ENCODE results near the gene ALPL.
"Not testable (repeated sequence)": the region's sequence is repeated elsewhere in the genome, so short reads cannot be mapped to it uniquely, and the experiment has no call there.

The ALPL gene

GRCh38 chr1:21509351-21510112, at the start of gene ALPL:
Gene ALPL, plus strand, starts transcription at chr1:21509423. Its CDS starts 44,659 bp downstream, at chr1:21554082.
- no peak for DNase-seq

DNA sequence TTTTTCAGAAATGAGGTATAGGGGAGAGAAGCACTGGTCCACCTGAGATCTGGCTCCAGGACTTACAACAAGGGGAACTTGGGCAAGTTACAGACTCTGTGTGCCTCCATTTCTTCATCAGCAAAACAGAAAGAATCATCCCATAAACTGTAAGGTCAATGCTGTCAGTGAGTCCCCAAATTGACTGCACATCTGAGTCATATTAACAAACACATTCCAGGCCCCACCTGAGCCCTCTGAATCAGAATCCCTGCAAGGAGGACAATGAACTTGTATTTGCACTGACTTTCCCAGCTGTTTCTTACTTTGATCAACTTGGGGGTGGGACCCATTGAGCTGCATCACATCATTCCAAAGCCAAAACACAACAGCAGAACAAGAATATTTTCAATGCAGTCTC, 44.1 kb upstream of the ALPL start:
- not testable (repeated sequence) for DNase-seq

- not testable (repeated sequence) for DNase-seq
These were observed 41.3 kb upstream of the ALPL start for GRCh38 chr1:21467946-21468345.

DNA sequence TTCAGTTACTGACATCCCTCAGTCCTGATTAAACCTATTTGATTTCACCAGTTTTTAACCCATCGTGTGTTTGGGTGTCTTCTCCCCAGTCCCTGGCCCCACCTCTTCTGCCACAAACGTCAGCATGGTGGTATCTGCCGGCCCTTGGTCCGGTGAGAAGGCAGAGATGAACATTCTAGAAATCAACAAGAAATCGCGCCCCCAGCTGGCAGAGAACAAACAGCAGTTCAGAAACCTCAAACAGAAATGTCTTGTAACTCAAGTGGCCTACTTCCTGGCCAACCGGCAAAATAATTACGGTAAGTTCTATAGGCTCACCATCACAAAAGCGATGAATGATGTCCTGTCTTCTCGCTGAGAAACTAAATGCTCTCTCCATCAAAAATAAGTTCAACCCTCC, 40.6 kb upstream of the ALPL start:
- no peak for DNase-seq

GRCh38 chr1:21469581-21469980, 39.6 kb upstream of the ALPL start:
- DNase-seq = no peak

- DNase-seq = no peak
These were observed 36.4 kb upstream of the ALPL start for GRCh38 chr1:21472861-21473260.

DNA sequence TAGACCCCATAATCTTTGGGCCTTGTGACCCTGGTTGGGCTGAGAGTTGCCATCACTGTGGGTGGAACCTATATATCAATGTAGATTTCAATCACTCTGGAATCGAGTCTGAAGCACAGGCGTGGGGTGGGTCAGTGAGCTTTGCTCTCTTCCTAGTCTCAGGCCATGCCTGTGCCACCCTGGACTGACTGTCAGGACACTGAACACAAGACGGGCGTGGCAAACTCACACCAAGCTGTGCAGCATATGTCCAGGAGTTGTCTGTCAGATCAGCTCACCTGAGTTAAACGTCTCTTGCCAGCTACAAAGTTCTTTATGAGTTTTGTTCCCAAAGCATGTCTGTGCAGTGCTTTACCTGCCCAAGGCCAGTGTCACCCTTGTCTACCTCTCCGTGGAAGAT, 30.9 kb upstream of the ALPL start:
- no peak for DNase-seq

- not testable (repeated sequence) for DNase-seq
These were observed 25.3 kb upstream of the ALPL start for GRCh38 chr1:21483881-21484280.

GRCh38 chr1:21489146-21489545, 20.1 kb upstream of the ALPL start:
- DNase-seq = no peak

DNA sequence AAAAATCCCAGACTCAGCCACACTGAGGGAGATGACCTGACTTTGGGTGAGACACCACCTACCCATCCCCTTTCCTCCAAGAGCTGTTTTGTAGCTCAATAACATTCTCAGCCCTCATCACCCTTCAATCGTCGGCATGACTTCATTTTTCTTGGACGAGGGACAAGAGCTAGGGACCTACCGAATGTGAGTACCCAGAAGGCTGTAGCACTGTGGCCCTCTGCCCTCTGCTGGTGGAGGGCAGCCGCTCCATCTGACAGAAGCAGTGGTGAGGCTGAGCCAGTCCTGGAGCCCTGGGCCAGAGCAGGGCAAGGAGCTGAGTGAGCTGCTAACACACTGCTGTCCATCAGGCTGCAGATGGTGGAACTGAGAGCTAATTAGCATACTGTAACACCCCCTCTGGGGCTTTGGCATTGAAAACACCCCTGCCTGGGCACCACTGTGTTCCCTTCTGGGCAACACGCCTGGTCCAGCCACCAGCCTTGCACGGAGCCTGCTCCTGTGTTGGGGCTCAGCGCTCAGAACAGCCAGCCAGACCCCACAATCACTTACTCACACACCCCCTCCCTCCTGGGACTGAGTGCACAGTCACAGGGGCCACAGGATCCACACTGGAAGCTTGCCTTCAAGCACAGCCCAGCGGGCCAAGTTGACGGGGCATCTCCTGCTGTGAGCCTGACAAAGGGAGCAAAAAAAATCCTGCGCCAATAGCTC, 18.3 kb upstream of the ALPL start:
- peak; percentile 12 for DNase-seq

DNA sequence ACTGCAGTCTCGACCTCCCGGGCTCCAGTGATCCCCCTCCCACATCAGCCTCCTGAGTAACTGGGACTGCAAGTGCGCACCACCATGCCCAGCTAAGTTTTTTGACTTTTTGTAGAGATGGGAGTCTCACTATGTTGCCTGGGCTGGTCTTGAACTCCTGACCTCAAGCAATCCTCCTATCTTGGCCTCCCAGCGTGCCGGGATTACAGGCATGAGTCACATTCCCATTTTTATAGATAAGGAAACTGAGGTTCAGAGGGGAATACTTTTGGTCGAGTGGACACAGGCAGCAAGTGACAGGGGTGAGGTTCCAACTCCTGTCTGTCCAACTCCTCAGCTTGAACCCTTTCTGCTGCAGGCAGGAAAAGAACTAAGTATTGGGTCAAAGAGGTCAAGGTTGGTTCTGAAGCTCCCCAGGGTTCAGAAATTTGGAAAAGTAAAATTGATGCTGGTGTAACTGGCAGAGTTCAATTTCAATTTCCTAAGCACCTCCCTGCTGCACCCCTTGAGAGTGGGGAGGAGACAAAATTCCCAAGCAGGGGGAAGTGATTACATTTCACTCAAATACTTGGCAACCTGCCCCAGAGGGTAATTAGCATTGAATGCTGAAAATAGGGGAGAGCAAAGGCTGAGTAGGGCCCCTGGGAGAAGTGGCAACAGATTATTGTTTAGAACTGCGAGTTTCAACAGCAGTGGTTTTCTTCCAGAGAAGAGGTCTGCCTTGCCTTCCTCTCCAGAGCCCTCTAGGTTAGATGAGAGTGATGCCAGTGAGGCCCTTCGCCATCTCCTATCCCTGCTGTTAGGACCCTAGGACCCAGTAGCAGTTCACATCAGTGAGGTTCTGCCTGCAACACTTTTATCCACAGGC, 17.5 kb upstream of the ALPL start:
- DNase-seq = no peak

DNA sequence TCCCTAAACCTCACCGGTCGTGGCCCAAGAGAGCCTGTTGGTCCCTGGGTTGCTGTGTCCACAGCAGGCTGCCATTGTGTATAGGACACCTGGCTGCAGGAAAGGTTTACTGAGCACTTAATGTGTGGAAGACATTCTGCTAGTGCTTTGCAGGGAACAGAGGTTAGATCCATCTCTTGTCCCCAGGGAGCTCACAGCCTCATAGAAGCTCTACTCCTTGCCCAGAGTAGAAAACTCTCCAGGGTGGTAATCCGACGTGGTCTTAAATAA, 16.9 kb upstream of the ALPL start:
- no peak for DNase-seq

DNA sequence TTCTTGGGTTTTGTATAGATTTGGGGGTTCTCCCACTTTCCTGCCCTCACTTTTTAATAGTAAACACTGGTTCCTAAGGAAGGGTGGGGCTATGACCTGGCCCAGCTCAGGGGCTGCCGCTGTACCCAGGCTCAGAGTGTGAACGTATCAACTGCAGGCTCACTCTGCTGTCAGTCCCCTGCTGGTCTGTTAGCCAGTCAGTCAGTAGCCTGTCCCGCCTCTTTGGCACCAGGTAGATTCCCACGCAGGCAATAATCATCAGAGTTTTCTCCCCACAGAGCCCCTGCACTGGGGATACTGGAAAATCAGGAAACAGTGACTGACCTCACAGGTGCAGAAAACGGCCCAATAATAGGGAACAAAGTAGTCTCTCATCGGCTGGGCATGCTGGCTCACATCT, 15.0 kb upstream of the ALPL start:
- no peak for DNase-seq

DNA sequence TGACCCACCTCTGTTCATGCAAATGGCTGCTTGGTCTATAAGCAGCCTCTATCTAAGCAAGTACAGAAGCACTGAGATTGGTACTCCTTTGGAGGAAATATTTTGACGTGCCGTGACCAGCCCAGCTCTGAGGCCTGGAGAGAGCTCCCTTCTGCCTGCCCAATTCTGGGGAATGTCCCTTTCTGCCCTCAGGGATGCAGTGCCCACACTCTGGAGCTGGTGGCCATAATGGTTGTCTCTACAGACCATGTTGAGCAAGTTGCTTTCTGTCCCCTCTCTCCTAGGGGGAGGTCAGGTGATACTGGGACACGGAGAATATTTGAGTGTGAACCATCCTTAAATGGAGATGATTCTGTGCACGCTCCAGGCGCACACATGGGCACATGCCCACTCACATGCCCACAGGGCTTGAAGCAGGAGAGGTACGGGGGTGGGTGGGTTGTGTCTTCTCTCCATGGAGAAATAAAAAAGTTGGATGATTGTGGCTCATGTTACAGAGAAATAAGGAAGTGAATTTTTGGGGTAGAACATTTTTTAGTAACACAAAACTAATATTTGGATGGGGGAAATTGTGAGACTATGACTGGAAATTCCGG, 13.9 kb upstream of the ALPL start:
- DNase-seq = no peak

GRCh38 chr1:21496063-21496462, 13.2 kb upstream of the ALPL start:
- DNase-seq = no peak

DNA sequence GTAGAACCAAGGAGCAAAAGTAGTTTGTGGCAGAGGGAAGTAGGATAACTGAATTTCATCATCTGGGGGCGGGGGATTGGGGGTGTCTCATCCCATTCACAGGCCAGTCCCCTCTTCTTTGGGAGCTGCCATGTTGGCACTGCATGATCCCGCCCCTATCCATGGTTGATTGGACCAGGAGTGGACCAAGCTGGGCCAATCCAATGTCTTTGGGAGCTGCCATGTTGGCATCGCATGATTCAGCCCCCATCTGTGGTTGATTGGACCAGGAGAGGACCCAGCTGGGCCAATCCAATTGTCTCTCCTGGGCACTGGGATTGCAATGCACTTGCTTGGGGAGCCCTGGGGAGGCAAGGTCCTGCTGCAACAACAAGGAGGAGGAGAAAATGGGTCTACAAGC, 12.3 kb upstream of the ALPL start:
- DNase-seq = no peak

DNA sequence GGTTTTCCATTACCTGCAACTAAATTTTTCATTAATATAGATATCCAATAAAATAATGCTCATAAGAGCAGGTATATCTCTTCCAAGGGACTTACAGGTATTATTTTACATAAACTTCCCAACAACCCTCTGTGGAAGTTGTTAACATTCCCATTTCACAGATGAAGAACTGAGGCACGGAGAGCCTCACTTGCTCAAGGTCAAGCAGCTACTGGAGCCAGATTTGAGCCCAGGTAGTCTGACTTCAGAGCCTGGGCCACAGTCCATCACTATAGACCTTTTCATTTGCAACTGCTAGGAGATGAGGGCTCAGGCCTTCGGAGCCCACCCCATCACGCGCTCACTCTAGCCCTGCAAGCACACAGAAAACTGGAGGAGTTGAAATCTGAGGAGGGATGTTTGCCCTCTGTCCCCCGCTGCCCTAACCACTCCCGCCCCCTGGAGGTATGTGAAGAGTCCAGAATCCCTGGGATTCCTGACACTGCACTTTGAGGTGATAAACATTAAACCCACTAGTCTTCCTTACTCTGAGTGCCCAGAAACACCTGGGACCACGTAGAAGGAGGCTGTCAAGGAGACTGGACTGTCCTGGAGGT, 11.7 kb upstream of the ALPL start:
- no peak for DNase-seq

DNA sequence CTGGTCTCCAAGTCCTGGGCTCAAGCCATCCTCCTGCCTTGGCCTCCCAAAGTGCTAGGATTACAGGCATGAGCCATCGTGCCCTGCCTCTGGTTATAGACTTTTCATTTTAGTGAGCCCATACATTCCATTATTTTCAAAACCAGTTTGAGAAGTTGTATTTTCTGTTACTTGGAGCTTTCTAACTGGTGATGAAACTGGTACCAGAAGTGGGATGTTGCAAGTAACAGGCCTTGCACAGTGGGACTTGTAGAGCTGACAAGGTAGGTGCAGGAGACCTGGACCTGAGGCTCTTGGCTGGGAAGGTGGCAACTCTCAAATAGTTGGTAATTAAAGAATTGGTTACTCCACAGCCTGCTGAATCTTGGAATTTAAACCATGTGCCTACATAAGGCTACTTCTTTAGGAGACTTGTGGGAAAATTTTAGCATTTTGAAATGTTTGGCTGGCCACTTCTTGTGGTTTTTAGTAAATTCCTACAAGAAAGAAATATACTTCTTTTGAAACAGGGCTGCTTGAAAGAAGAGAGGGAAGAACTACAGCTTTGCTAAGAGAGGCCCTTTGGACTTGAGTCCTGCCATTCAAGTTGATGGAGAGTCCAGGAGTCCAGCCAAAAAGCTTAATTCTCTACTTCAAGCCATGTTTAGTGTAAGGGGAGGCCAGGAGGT, 9.8 kb upstream of the ALPL start:
- no peak for DNase-seq

DNA sequence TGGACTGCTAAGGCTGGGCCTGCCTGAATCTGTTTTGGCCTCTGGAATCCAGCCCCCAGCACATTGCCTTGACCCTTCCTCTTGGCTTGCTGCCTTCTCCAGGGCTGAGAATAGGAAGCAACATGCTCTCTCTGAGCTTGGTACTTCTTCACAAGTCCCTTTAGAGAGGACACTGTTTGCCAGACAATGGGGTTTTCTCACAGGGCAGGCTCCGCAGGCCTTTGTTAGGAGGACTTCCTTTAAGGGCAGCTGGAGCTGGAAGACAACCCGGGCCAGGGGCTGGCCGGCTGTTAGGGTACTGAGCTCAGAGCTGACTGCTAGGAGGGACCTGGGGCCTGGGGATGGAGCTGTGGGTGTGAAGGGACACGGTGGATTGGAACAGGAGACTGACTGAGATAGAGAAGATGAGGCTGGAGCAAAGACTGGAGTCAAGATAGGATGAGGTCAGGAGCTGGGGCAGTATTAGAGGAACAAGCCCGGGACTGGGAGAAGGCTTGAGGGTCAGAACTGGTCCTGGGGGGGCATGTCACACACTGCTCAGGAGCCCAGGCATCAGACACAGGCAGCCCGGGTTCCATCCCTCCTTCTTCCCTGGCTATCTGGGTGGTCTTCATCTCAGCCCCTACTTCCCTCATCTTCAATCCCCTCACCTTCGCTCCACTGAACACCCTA, 5.4 kb upstream of the ALPL start:
- DNase-seq = peak; percentile 36

GRCh38 chr1:21506804-21507203, 2.4 kb upstream of the ALPL start:
- no peak for DNase-seq

DNA sequence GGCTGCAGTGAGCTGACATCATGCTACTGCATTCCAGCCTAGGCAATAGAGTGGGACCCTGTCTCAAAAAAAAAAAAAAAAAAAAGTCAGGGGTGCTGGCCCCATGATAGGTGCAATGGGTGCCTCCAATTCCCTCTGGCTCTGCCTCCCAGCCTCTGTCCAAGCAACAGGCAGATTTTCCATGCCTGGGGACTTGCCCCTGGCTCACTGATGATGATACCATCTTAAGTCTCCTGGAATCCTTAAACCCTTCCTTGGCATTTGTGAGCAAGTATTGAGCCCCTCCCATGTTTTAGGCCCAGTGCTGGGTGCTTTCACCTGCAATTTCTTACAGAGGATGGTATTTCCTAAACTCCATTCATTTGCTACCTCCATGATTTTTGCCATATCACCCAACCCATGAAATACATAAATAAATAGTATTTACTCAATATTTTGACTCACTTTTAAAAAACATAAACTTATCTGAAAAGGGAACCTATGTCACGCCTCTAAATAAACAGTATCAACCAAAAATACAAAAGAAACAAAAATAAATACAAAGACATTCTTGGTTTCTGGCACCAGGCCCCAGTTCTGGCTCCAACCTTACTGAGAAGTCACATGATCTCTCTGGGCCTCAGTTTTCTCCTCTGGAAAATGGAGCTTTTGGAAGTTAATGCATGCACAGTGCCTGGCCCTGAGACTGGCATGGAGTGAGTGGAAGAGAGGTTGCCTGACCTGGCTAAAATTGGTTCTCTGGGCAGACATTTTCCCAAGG, 1.5 kb upstream of the ALPL start:
- no peak for DNase-seq

All from midbrain (tissue), 1 donor.